Measurements from ENCODE around the gene TNFRSF14. TPM values are rescaled to one million over a fixed set of nuclear protein-coding genes. Genes with fewer than 3 reads are reported as not detected.
A peak's percentile ranks its signal among the peaks of the same experiment; 100 is the strongest.

TNFRSF14 gene
- total RNA-seq, 1 experiment from 2014 or later: 0.57 TPM

DNA sequence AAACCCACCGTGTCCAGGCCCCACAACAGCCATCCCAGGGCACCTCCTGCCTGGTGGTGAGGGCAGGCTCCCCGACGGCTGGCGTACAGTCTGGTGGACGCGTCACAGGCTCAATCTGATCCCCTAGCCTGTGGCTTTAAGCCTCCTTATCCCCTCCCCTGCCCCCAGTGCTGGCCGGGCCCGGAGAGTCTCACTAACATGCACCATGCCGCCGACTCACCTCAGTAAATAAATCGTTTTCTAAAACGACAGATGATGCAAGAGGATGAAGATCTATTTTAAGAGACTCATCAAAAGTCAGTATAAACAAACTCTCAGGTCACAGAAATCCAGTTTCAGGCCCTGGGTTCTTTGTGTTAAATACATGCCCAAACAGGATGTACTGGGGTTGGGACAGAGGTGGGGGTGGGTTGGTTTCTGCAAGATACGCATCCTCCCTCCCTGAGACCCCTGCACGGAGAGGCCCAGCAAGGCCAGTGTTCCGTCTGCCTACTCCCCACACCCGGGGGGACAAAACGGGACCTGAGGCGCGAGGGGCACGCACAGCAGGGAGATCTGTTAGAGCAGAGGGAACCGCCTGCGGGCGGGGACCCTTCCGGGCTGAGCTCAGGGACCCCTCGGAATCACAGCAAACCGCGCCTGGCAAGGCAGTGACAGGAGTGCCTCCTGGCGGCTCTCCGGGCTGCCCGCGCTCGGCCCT lies 32.8 kb upstream of the TNFRSF14 start:
- Histone ChIP-seq H2BK15ac (ENCODE audit: low read depth, low read length) (no peak overlapping the region), H3K79me1 (ENCODE audit: insufficient read depth, low read depth, low read length, poor library complexity, severe bottlenecking) (peaks cover 16% of the 10 kb centered on the region), H3T11ph (ENCODE audit: low read length) (no peak overlapping the region), H4K20me1 (ENCODE audit: control insufficient read depth, insufficient read depth, insufficient read length) (no peaks in the 10 kb centered on the region), H3K9me3 (ENCODE audit: control insufficient read depth, low read depth, low read length) (no peaks in the 10 kb centered on the region), H2BK5ac (ENCODE audit: insufficient read length, low read length) (no peak overlapping the region), H2AK5ac (ENCODE audit: insufficient read length, low read length) (no peak overlapping the region), H4K5ac (ENCODE audit: insufficient read length, low read depth, low read length) (no peak overlapping the region), H4K8ac (replicated peaks; ENCODE audit: insufficient read length, low read depth, low read length) (no peak overlapping the region), H2AFZ (ENCODE audit: low read length) (no peak overlapping the region), H3K4me1 (ENCODE audit: insufficient read depth, low read length) (peaks cover 2% of the 10 kb centered on the region; the same call in 1 of the 2 replicates), H3K23me2 (ENCODE audit: insufficient read length, low read depth, low read length, poor library complexity, severe bottlenecking) (peaks cover 11% of the 10 kb centered on the region), H3K14ac (ENCODE audit: insufficient read depth, low read length) (no peak overlapping the region), H3K23ac (ENCODE audit: insufficient read length, low read depth, low read length) (no peak overlapping the region), H3K27ac (ENCODE audit: insufficient read length, low read depth, low read length) (no peak overlapping the region), H3K79me2 (ENCODE audit: insufficient read depth, low read length) (peaks cover 25% of the 10 kb centered on the region; the same call in 1 of the 2 replicates), H3K56ac (ENCODE audit: insufficient read length, low read depth, low read length) (no peak overlapping the region), H3K4me2 (ENCODE audit: insufficient read depth, insufficient read length, low read length) (no peak overlapping the region), H2BK20ac (ENCODE audit: low read depth, low read length, poor library complexity, severe bottlenecking) (no peak overlapping the region), H2BK120ac (ENCODE audit: low read depth, low read length, poor library complexity, severe bottlenecking) (no peak overlapping the region), H3K18ac (ENCODE audit: insufficient read length, low read depth, low read length) (no peak overlapping the region), H3K9ac (ENCODE audit: extremely low read depth, insufficient read length, low read length) (no peak overlapping the region), H3K4ac (ENCODE audit: low read depth, low read length) (no peak overlapping the region), H3K27me3 (ENCODE audit: insufficient read depth, low read length) (peaks cover 12% of the 10 kb centered on the region; the same call in 1 of the 2 replicates), H4K91ac (ENCODE audit: insufficient read length, low read depth, low read length) (no peak overlapping the region), H2BK12ac (ENCODE audit: insufficient read length, low read depth, low read length) (no peak overlapping the region)
- H3K4me3 Mint-ChIP-seq: no peak overlapping the region
- H3K4me1 Mint-ChIP-seq: peaks cover 20 to 24% of the 10 kb centered on the region in 2 experiments
- H3K27me3 Mint-ChIP-seq (ENCODE audit: low read depth): peaks cover 17% of the 10 kb centered on the region
- TF ChIP-seq, protein P1, sequence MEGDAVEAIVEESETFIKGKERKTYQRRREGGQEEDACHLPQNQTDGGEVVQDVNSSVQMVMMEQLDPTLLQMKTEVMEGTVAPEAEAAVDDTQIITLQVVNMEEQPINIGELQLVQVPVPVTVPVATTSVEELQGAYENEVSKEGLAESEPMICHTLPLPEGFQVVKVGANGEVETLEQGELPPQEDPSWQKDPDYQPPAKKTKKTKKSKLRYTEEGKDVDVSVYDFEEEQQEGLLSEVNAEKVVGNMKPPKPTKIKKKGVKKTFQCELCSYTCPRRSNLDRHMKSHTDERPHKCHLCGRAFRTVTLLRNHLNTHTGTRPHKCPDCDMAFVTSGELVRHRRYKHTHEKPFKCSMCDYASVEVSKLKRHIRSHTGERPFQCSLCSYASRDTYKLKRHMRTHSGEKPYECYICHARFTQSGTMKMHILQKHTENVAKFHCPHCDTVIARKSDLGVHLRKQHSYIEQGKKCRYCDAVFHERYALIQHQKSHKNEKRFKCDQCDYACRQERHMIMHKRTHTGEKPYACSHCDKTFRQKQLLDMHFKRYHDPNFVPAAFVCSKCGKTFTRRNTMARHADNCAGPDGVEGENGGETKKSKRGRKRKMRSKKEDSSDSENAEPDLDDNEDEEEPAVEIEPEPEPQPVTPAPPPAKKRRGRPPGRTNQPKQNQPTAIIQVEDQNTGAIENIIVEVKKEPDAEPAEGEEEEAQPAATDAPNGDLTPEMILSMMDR (conservative IDR thresholded peaks at IDR 0.05): peak; percentile 43
- H3K9me3 Mint-ChIP-seq: no peaks in the 10 kb centered on the region; a peak in 2 of 5 replicates
- no peak overlapping the region for H3K27ac Mint-ChIP-seq
- peaks cover 26 to 34% (median 26%) of the 10 kb centered on the region in 3 experiments for H3K36me3 Mint-ChIP-seq (ENCODE audit: insufficient read depth in 1 of 3, low read depth in 3 of 3)
- DNase-seq: peak; percentile 59
- no CpG with 5 or more reads among the region's 32 CpGs for WGBS (ENCODE audit: extremely low coverage, insufficient read length, low lambda C conversion rate)
